ENCODE data around the gene ABI3.

GRCh38 chr17:49187301-49187700 is 23.2 kb upstream of the ABI3 start:
- no peak for TF ChIP-seq CTCF (IDR thresholded peaks at IDR 0.05; ENCODE audit: poor library complexity, severe bottlenecking)
- TF ChIP-seq POLR2AphosphoS5 (IDR thresholded peaks at IDR 0.05): no peak
- TF ChIP-seq EZH2 (IDR thresholded peaks at IDR 0.05; ENCODE audit: borderline replicate concordance, insufficient read depth, low read length, poor library complexity, severe bottlenecking): no peak
- TF ChIP-seq REST (IDR thresholded peaks at IDR 0.05; ENCODE audit: borderline replicate concordance): no peak
